Measurements from ENCODE around the gene NCOA3. TPM values are rescaled to one million over a fixed set of nuclear protein-coding genes. Genes with fewer than 3 reads are reported as not detected.
A peak's percentile ranks its signal among the peaks of the same experiment; 100 is the strongest.

NCOA3 gene
- total and polyA plus RNA-seq, 2 experiments from 2014 or later: 6.7 to 25.8 TPM

- DNase-seq (ENCODE audit: low spot score) (peak; percentile 60), ATAC-seq (no peak; the same call in 2 of the 3 replicates)
- no peaks in the 10 kb centered on the region for H3K9me2 ChIP-seq (ENCODE audit: insufficient read depth)
These were observed 19.5 kb downstream of the NCOA3 start for GRCh38 chr20:47521059-47521808.

More at GRCh38 chr20:47521059-47521808, 19.5 kb downstream of the NCOA3 start:
- H2AFZ ChIP-seq: no peak overlapping the region
- H3F3A ChIP-seq (replicated peaks; ENCODE audit: low read depth): peaks cover 7% of the 10 kb centered on the region; the same call in 1 of the 2 replicates
- Mint-ChIP-seq H3K36me3 (ENCODE audit: low read depth) (peaks cover 62% of the 10 kb centered on the region), H3K4me3 (no peak overlapping the region), H3K27ac (no peak overlapping the region), H3K4me1 (no peaks in the 10 kb centered on the region; the same call in 2 of the 3 replicates), H3K27me3 (ENCODE audit: insufficient read depth, low read depth, poor library complexity) (peaks cover 8% of the 10 kb centered on the region), H3K9me3 (peaks cover 57% of the 10 kb centered on the region)
- no peak overlapping the region for H3K4me2 ChIP-seq
- H3K79me2 ChIP-seq (replicated peaks; ENCODE audit: insufficient read depth): peaks cover 84% of the 10 kb centered on the region
- peaks cover 13% of the 10 kb centered on the region; the same call in 1 of the 2 replicates for H3K36me3 ChIP-seq (ENCODE audit: insufficient read depth)
- H4K20me1 ChIP-seq (replicated peaks; ENCODE audit: insufficient read depth): no peaks in the 10 kb centered on the region
- no peaks in the 10 kb centered on the region for H3K4me1 ChIP-seq (ENCODE audit: insufficient read depth)
- TF ChIP-seq CREB1 (CRISPR knock-in tag; IDR thresholded peaks at IDR 0.05; ENCODE audit: low read depth) (no peak), ZNF462 (CRISPR knock-in tag; IDR thresholded peaks at IDR 0.05) (no peak), CTCF (conservative IDR thresholded peaks at IDR 0.05; ENCODE audit: low read depth in 2 of 2) (peak; percentile 59 to 68)
- H3K4me3 ChIP-seq: no peak overlapping the region
- no peaks in the 10 kb centered on the region for H3K27me3 ChIP-seq (ENCODE audit: insufficient read depth)
- no peak overlapping the region for H3K27ac ChIP-seq (ENCODE audit: low read depth)

Measured in GM23338 (cell line).